Epithelial cell of esophagus (primary cell): Measurements from ENCODE around the gene CLEC20A.
"Not testable (repeated sequence)": the region's sequence is repeated elsewhere in the genome, so short reads cannot be mapped to it uniquely, and the experiment has no call there.

ENCODE experiments used
- DNase-seq: peaks from one replicate; pipeline ENCODE4 v3.0.0; 2010; ENCODE audit warnings: low read depth
- H3K4me3 ChIP-seq: 2 replicates; pipeline ENCODE4 v1.5.1; 2011; ENCODE audit warnings: mild to moderate bottlenecking, low read length, control low read depth
- TF ChIP-seq, protein P1 (sequence below): IDR thresholded peaks from 2 replicates; pipeline ENCODE4 v1.5.1; 2011; ENCODE audit warnings: low read depth, mild to moderate bottlenecking, low read length, control low read depth, inconsistent platforms; ENCODE audit not compliant: insufficient read depth; ENCODE audit errors: missing control alignments

Gene CLEC20A

DNA sequence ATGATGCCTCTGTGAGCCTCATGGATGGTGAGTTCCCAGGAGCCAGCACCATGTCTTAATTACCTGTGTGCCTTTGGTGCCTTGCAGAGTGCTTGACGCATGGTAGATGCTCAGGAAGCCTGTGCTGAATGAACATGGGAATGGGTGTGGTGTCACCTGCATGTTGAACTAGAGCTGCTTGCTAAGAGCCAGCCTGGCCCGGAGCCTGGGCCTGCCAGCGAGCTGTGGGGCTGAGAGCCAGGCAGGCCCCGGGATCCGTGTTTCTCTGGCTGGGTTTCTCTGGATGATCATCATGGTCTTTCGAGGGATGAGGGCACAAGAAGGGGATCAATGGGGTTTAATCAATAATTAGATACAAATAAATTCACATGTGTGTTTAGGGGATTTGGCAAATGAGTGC lies 9.4 kb upstream of the CLEC20A start:
- DNase-seq = no peak
- TF ChIP-seq, protein P1, sequence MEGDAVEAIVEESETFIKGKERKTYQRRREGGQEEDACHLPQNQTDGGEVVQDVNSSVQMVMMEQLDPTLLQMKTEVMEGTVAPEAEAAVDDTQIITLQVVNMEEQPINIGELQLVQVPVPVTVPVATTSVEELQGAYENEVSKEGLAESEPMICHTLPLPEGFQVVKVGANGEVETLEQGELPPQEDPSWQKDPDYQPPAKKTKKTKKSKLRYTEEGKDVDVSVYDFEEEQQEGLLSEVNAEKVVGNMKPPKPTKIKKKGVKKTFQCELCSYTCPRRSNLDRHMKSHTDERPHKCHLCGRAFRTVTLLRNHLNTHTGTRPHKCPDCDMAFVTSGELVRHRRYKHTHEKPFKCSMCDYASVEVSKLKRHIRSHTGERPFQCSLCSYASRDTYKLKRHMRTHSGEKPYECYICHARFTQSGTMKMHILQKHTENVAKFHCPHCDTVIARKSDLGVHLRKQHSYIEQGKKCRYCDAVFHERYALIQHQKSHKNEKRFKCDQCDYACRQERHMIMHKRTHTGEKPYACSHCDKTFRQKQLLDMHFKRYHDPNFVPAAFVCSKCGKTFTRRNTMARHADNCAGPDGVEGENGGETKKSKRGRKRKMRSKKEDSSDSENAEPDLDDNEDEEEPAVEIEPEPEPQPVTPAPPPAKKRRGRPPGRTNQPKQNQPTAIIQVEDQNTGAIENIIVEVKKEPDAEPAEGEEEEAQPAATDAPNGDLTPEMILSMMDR = no peak
- H3K4me3 ChIP-seq = no peak overlapping the region

DNA sequence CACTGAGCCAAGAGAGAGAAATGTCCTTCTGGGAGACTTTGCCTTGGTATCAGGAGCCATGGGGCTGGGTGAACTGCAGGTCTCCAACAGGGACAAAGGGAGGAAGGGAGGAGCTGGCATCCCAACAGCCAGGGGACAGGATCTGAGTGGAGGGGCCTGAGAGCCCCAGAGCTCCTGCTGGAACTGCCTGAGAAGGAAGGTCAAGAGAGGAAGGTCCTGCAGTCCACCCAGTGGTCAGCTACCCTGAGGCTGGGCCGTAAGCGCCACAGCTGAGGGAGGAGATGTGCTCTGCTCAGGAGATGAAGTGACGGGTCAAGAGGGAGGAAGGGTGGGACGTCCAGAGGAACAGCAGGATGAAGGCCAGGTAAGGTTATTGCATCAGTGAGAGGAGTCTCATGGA lies 7.5 kb upstream of the CLEC20A start:
- DNase-seq = no peak
- TF ChIP-seq, protein P1 = no peak
- no peak overlapping the region for H3K4me3 ChIP-seq

DNA sequence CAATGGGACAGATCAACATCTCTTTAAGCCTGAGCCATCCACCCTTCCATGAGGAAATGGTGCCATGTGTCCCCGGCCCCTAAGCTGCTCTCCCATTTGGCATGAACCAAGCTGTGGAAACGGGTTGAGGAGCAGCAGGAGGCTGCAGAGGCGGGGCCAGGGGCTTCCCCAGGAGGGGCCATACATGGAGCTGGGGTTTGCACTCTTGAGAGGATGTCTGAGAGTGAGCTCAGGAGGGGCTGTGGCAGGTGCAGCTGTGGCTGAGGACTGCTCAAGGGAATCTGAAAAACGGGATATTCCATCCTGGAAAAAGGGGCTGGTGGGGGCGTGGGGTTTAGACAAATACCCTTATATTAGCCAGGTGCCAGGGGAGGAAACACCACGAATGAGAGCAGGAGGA lies 7.1 kb upstream of the CLEC20A start:
- no peak overlapping the region for H3K4me3 ChIP-seq
- TF ChIP-seq, protein P1 = no peak

DNA sequence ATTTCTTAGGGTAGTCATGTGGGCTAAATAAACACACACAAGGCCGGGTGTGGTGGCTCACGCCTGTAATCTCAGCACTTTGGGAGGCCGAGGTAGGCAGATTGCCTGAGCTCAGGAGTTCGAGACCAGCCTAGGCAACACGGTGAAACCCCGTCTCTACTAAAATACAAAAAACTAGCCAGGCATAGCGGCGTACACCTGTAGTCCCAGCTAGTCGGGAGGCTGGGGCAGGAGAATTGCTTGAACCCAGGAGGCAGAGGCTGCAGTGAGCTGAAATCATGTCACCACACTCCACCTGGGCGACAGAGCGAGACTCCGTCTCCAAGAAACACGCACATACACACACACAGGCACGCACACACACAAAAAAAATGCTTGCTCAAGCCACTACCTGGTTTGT lies 6.6 kb upstream of the CLEC20A start:
- H3K4me3 ChIP-seq, DNase-seq: not testable (repeated sequence)

More for the DNA sequence above, 7.1 kb upstream of the CLEC20A start:
- no peak for DNase-seq

DNA sequence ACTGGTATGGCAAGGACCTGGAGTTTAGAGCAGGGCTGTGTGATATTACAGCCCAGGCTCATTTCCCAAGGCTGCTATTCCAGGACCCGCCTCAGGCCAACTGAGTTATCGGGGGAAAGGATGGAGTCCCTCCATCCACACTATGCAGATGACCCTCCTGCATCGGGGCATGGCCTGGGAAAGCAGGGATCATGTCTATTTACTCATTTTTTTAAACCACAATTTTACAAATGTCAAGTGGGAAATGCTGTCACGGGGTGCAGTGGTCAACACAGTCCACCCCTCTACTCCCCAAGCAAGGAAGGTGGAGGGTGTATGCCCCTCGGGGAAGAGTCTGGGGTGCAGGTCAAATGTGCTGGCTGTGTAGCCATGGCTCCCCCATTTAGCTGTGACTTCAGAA lies 6.1 kb upstream of the CLEC20A start:
- H3K4me3 ChIP-seq = no peak overlapping the region
- DNase-seq = no peak
- TF ChIP-seq, protein P1 = no peak

DNA sequence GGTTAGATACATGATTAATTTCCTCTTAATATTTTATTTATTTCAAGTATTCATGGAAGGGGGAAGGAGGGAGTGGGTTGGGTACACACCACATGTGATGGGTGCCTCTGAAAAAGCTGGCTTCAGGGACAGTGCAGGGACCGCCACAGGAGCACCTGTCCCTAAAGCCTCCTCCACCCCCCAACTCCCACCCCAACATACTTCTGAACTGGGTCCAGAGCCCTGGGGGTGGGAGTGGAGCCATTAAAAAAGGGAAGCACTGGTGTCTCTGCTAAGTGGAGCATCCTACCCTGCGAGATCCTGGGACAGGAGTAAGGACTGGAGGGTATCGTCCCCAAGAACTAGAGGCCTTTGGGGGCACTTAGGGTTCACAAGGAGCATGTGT lies 5.6 kb upstream of the CLEC20A start:
- TF ChIP-seq, protein P1 = no peak
- DNase-seq = no peak
- no peak overlapping the region for H3K4me3 ChIP-seq

DNA sequence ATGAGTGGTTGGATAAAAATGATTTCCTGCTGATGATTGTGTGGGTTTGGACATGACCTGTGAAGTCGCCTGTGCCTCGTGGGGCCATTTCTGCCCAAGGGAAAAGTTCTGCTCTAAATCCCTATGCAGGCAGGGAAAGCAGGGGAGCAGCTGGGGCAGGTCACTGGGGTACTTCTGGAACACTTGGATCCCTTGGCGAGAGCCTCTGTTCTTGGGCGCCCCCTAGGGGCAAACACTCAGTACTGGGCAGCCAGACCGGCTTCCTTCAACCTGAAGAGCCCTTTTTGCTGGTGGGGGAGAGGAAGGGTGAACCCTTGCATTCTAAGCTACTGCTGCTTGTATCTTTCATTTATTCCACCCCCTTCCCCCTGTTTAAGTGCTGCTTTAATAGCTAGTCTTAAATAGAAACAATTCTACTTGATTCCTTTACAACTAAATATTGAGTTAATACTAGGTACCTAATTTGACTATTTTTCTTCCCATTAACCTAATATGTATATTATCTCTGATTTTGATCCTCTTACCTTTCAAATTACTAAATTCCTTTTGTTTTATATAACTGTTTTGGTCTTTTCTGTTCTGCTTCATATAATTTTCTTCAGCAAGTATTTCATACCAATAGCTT lies 5.1 kb upstream of the CLEC20A start:
- H3K4me3 ChIP-seq = no peak overlapping the region
- DNase-seq = peak; percentile 76
- TF ChIP-seq, protein P1 = peak; percentile 97
